Measurements from ENCODE around the gene SNTB2.

SNTB2 gene

GRCh38 chr16:69316595-69317034, 129.7 kb downstream of the SNTB2 start:
- H3K4me2 ChIP-seq: no peak overlapping the region
- H2AFZ ChIP-seq (ENCODE audit: low read depth): no peak overlapping the region
- H3K27ac ChIP-seq: no peak overlapping the region
- H3K4me1 ChIP-seq (ENCODE audit: low read depth, poor library complexity, severe bottlenecking): peaks cover 17% of the 10 kb centered on the region
- no peaks in the 10 kb centered on the region for H3K27me3 ChIP-seq (ENCODE audit: insufficient read depth, low read depth)
- H4K20me1 ChIP-seq (ENCODE audit: insufficient read depth): no peaks in the 10 kb centered on the region
- H3K36me3 ChIP-seq (ENCODE audit: insufficient read depth): no peaks in the 10 kb centered on the region; the same call in 1 of the 2 replicates
- peaks cover 35% of the 10 kb centered on the region for H3K79me2 ChIP-seq (ENCODE audit: insufficient read depth, low read depth)
- TF ChIP-seq CTCF (conservative IDR thresholded peaks at IDR 0.05; ENCODE audit: low read depth, low read length): no peak
- no peak overlapping the region for H3K4me3 ChIP-seq (IDR thresholded peaks at IDR 0.05; ENCODE audit: insufficient read depth, low read depth, low read length)
- H3K9ac ChIP-seq: no peak overlapping the region

GRCh38 chr16:69318177-69318910, 131.4 kb downstream of the SNTB2 start:
- peaks cover 17% of the 10 kb centered on the region for H3K79me2 ChIP-seq (ENCODE audit: insufficient read depth, low read depth)
- no peaks in the 10 kb centered on the region; the same call in 1 of the 2 replicates for H3K36me3 ChIP-seq (ENCODE audit: insufficient read depth)

GRCh38 chr16:69318911-69319289, 131.9 kb downstream of the SNTB2 start:
- Histone ChIP-seq H3K4me2 (no peak overlapping the region), H3K9ac (no peak overlapping the region), H3K79me2 (ENCODE audit: insufficient read depth, low read depth) (peaks cover 12% of the 10 kb centered on the region), H4K20me1 (ENCODE audit: insufficient read depth) (no peaks in the 10 kb centered on the region), H3K36me3 (ENCODE audit: insufficient read depth) (no peaks in the 10 kb centered on the region; the same call in 1 of the 2 replicates), H3K4me1 (ENCODE audit: low read depth, poor library complexity, severe bottlenecking) (no peaks in the 10 kb centered on the region), H3K27ac (no peak overlapping the region), H2AFZ (ENCODE audit: low read depth) (no peak overlapping the region), H3K4me3 (IDR thresholded peaks at IDR 0.05; ENCODE audit: insufficient read depth, low read depth, low read length) (no peak overlapping the region), H3K27me3 (ENCODE audit: insufficient read depth, low read depth) (no peaks in the 10 kb centered on the region)
- TF ChIP-seq CTCF (conservative IDR thresholded peaks at IDR 0.05; ENCODE audit: low read depth, low read length): no peak

More at GRCh38 chr16:69318177-69318910, 131.4 kb downstream of the SNTB2 start:
- no peak overlapping the region for H2AFZ ChIP-seq (ENCODE audit: low read depth)
- H3K27ac ChIP-seq: no peak overlapping the region
- H3K4me2 ChIP-seq: no peak overlapping the region
- no peak overlapping the region for H3K4me3 ChIP-seq (IDR thresholded peaks at IDR 0.05; ENCODE audit: insufficient read depth, low read depth, low read length)
- TF ChIP-seq CTCF (conservative IDR thresholded peaks at IDR 0.05; ENCODE audit: low read depth, low read length): no peak
- H4K20me1 ChIP-seq (ENCODE audit: insufficient read depth): no peaks in the 10 kb centered on the region
- no peak overlapping the region for H3K9ac ChIP-seq
- peaks cover 3% of the 10 kb centered on the region for H3K4me1 ChIP-seq (ENCODE audit: low read depth, poor library complexity, severe bottlenecking)
- no peaks in the 10 kb centered on the region for H3K27me3 ChIP-seq (ENCODE audit: insufficient read depth, low read depth)

- no peak overlapping the region for H2AFZ ChIP-seq (ENCODE audit: low read depth)
- H3K79me2 ChIP-seq (ENCODE audit: insufficient read depth, low read depth): peaks cover 9% of the 10 kb centered on the region; the same call in 1 of the 2 replicates
- H4K20me1 ChIP-seq (ENCODE audit: insufficient read depth): no peaks in the 10 kb centered on the region
- H3K27me3 ChIP-seq (ENCODE audit: insufficient read depth, low read depth): no peaks in the 10 kb centered on the region
- no peaks in the 10 kb centered on the region for H3K4me1 ChIP-seq (ENCODE audit: low read depth, poor library complexity, severe bottlenecking)
- TF ChIP-seq CTCF (conservative IDR thresholded peaks at IDR 0.05; ENCODE audit: low read depth, low read length): no peak
- no peak overlapping the region for H3K27ac ChIP-seq
- H3K4me3 ChIP-seq (IDR thresholded peaks at IDR 0.05; ENCODE audit: insufficient read depth, low read depth, low read length): no peak overlapping the region
- no peak overlapping the region for H3K9ac ChIP-seq
- no peaks in the 10 kb centered on the region; the same call in 1 of the 2 replicates for H3K36me3 ChIP-seq (ENCODE audit: insufficient read depth)
- H3K4me2 ChIP-seq: no peak overlapping the region
Observed at GRCh38 chr16:69319381-69319780, 132.4 kb downstream of the SNTB2 start.

All from KMS-11 (cell line).